Astrocyte (in vitro differentiated cells and primary cell): ENCODE data around the gene CASP10.

Experiments used
- CTCF ChIP-seq: IDR thresholded peaks from 2 replicates; pipeline ENCODE4 v1.5.1; 2011; ENCODE audit warnings: low read depth, mild to moderate bottlenecking, inconsistent platforms, low read length, moderate library complexity; ENCODE audit not compliant: insufficient read depth
- EZH2 ChIP-seq: IDR thresholded peaks from 2 replicates; pipeline ENCODE4 v1.6.1; 2012; ENCODE audit warnings: mild to moderate bottlenecking, low read length, inconsistent platforms; ENCODE audit not compliant: insufficient read depth

GRCh38 chr2:201249889-201250288 lies 66.9 kb downstream of the CASP10 start:
- TF ChIP-seq CTCF (no peak), EZH2 (no peak)
